Renal pelvis (tissue), 4 donors: Measurements from ENCODE around the gene CCR8. TPM values are rescaled to one million over a fixed set of nuclear protein-coding genes. Genes with fewer than 3 reads are reported as not detected.
"Not testable (repeated sequence)": the region's sequence is repeated elsewhere in the genome, so short reads cannot be mapped to it uniquely, and the experiment has no call there.

ENCODE experiments used
- DNase-seq: peaks from one replicate; pipeline ENCODE4 v3.0.0-alpha.2; 2013
- polyA plus RNA-seq, 3 donors: library from polyadenylated mRNA; unstranded; fragments of 120-200 nt; gene quantifications; one replicate each; pipeline ENCODE4 v1.2.1, GENCODE V29; 2013; ENCODE audit not compliant: insufficient read length in 3 of 3

The CCR8 gene
- polyA plus RNA-seq, 3 donors = not detected

- no peak for DNase-seq
Observed at GRCh38 chr3:39346785-39347585, 17.5 kb downstream of the CCR8 start.

DNA sequence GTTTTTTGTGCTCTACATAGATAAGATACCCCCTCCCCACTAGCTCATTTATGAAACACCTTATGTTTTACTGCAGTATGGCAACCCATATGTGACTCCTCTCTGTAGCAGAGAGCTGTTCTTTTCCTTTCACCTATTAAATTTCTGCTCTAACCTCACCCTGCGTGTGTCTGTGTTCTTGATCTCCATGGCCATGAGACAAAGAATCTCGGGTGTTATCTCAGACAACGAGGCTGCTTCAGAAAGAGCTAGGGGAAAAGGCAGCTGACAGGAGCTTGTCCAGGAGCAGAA lies 18.0 kb downstream of the CCR8 start:
- DNase-seq = no peak

DNA sequence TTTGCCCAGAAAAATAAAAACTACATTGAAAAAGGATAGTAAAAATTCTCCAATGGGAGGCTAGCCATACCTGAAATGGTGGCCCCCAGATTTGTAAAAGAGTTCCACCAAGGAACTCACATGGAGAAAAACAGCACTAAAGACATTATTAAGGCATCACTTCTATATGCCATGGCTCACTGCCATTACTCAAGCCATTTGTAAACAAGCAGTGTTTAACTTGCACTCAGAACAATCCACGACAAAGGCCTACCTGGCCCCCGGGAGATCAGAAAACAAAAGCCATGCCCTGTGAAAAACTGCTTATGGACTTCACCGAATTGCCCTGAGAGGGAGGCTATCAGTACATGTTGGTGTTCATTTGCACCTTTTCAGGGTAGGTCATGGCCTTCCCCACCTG lies 19.6 kb downstream of the CCR8 start:
- DNase-seq = no peak

GRCh38 chr3:39350714-39351113 lies 21.2 kb downstream of the CCR8 start:
- no peak for DNase-seq

DNA sequence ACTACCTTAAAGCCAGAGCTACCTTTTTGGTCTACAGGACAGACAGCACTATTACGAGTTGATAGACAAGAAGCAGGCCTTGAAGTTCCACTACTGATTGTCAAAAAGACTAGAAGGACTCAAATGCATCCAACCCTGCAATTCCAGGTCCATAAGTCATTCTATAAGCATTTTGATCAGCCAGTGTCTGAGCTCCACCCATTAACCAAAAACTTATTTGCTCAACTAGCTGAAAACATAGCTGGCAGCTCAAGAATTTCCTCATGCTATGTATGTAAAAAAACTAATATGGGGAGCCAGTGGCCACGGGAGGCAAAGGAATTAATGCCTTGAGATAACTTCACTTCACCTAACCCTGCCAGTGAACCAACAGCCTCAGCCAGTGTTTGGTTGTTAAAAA lies 21.6 kb downstream of the CCR8 start:
- DNase-seq = not testable (repeated sequence)

GRCh38 chr3:39353168-39353927 lies 23.8 kb downstream of the CCR8 start:
- not testable (repeated sequence) for DNase-seq

GRCh38 chr3:39358333-39358732 lies 28.8 kb downstream of the CCR8 start:
- DNase-seq = no peak

DNA sequence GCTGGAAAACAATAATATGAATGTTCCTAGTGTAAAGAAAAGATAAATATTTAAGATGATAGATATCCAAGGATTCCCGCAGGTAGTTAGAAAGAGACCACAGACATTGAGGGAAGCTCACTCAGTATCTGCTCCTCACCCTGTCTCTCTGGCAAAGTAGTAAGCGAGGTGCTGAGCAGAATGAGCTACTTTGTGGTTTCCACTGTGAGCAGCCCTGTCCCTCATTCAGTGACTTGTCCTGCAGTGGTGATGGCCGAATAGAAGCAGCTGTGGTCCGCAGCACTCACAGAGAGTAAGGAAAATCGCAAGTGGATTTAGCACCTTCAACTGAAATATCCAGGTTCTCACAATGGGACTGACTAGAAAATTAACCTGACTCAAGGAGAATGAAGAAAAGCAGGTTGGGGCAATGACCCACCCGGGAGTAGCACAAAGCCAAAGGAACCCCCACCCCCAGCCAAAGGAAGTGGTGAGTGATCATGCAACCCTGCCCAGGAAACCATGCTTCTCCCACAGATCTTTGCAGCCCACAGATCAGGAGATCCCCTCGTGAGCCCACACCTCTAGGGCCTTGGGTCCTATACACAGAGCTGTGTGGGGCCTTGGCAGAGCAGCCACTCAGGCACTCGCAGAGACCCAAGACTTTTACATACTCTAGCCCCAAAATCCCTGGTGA lies 31.9 kb downstream of the CCR8 start:
- DNase-seq = no peak

DNA sequence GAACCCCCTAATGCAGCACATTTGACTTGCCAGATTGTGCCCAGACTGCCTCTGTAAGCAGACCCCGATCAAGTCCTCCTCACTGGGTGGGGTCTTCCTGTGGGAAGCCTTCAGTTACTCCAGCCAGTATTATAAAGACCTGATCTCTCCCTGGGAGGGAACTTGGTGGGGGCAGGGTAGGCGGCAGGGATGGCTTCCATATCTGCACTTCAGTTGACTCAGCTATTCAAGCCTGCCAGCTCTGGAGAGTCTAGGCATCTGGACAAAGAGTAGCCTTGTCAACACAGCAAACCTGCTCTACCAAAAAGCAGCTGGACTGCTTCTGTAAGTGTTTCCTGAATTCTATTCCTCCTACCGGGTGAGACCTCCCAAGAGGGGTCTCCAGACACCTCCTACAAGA lies 32.7 kb downstream of the CCR8 start:
- no peak for DNase-seq

GRCh38 chr3:39362812-39363211 lies 33.3 kb downstream of the CCR8 start:
- DNase-seq = no peak

DNA sequence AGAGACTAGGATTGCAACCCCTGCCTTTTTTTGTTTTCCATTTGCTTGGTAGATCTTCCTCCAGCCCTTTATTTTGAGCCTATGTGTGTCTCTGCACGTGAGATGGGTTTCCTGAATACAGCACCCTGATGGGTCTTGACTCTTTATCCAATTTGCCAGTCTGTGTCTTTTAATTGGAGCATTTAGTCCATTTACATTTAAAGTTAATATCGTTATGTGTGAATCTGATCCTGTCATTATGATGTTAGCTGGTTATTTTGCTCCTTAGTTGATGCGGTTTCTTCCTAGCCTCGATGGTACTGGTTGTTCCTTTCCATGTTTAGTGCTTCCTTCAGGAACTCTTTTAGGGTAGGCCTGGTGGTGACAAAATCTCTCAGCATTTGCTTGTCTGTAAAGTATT lies 40.9 kb downstream of the CCR8 start:
- DNase-seq = not testable (repeated sequence)

GRCh38 chr3:39372833-39373232 lies 43.3 kb downstream of the CCR8 start:
- no peak for DNase-seq

DNA sequence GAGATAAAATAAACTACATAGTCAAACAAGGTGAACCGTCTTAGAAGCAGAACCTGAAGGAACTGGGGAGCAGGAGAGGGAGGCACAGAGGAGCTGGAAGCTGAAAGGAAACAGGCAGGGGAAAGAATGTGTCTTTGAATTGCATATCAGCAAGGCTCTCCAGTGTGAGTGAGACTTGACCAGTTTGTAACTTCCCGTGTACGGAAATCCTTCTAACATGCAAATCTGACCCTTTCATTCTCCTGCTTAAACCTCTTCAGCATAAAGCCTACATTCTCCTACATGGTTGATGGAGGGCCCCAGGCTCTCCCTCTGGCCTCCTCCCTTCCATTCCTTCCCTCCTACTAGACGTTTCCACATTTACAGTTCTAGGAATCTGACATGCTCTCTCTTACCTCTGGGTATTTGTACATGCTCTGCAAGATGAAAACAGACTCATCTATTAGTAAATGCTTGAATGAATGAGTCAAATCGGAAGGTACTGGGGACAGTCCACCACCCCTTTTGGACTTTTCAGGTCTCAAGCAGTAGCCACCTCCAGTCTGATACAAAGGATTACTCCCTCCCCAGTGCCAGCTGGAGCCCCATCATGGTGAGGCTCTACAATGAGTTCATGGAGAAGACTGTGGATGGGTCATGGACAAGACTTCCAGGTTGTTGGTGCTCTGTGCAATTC lies 47.6 kb downstream of the CCR8 start:
- DNase-seq = no peak

GRCh38 chr3:39378088-39378487 lies 48.6 kb downstream of the CCR8 start:
- DNase-seq = peak; percentile 31

DNA sequence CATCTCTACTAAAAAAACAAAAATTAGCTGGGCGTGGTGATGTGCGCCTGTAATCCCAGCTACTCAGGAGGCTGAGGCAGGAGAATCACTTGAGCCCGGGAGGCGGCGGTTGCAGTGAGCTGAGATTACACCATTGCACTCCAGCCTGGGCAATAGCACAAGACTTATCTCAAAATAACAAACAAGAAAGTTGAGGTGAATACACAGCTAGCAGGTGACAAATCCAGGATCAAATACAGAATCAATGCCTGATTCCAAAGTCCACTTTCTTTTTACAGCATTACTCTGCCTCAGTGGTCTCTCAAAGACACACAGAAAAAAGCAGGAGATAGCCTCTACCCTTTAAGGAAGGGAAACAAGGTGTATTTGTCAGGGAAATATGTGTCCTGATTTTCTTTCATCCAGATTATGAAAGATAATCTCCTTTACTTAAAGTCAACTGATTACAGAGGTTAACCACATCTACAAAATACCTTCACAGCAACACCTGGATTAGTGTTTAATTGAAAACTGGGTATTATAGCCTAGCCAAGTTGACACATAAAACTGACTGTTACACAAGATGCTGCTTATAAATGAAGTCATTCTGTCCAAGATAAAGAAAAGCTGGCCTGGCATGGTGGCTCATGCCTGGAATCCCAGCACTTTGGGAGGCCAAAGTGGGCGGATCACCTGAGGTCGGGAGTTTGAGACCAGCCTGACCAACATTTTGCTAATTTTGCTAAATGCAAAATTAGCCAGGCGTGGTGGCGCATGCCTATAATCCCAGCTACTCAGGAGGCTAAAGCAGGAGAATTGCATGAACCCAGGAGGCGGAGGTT lies 49.7 kb downstream of the CCR8 start:
- no peak for DNase-seq

GRCh38 chr3:39379778-39380155 lies 50.3 kb downstream of the CCR8 start:
- no peak for DNase-seq

- DNase-seq = no peak
Observed at GRCh38 chr3:39381432-39381831, 51.9 kb downstream of the CCR8 start.
